ENCODE data around the gene WWC1. TPM values are rescaled to one million over a fixed set of nuclear protein-coding genes. Genes with fewer than 3 reads are reported as not detected.

Gene WWC1
- total and polyA plus RNA-seq, 10 of the 15 experiments (the other 5 are each of a cell fraction or from before 2014, with no cell fraction given), result 0.50 to 7.8 (median 2.5) TPM

DNA sequence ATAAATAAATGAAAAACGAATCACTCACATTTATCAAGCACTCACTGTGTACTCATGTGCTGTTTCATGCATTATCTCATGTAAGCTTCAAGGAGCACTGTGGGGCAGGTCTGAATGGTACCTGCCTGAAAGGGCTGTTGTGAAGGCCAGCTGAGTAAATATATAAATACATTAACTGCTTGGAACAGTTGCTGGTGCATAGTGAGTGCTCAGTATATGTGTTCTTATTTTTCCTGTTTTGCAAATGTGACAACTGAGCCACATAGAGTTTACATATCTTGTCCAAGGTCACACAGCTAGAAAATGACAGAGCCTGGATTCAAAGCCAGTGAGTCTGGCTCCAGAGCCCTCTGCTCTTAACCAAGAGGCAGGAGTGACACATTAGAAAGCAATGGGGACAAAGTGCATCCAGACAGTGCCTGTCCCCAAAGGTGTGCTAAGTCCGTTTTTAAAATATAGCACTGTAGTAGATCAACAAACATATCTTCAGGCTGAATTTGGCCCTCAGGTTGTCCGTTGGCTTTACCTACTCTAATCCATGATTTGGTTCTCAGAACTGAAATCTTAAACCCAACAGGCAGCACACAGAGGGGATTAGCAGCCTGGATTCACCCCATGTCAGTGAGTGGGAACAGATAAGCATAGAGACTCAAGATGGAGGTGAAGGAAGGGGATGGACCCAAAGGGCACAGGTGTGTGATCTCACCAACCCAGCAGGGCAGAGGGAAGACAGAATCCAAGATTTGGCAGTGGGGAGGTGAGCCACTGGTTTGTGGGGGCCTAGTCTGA, 70.8 kb downstream of the WWC1 start:
- intact Hi-C loops (cut with micrococcal nuclease; ENCODE audit: unreplicated experiment), result no loop called here
- Histone ChIP-seq H3K79me2 (ENCODE audit: control insufficient read depth, insufficient read depth, low read length) (no peaks in the 10 kb centered on the region), H3K36me3 (ENCODE audit: control insufficient read depth in 2 of 2, insufficient read depth in 2 of 2, low read length in 1 of 2) (no peaks in the 10 kb centered on the region), H3K4me1 (ENCODE audit: control insufficient read depth, insufficient read depth, low read length) (no peaks in the 10 kb centered on the region), H3K4me3 (no peak overlapping the region), H3K27me3 (replicated peaks in 1 of 2; ENCODE audit: control insufficient read depth in 2 of 2, insufficient read depth in 2 of 2, low read length in 1 of 2) (no peaks in the 10 kb centered on the region), H3K9ac (ENCODE audit: control insufficient read depth, insufficient read depth, low read length) (no peak overlapping the region), H4K20me1 (ENCODE audit: control insufficient read depth, insufficient read depth) (no peaks in the 10 kb centered on the region), H2AFZ (ENCODE audit: control insufficient read depth, low read depth, low read length) (no peak overlapping the region), H3K4me2 (ENCODE audit: control insufficient read depth, insufficient read depth) (no peak overlapping the region), H3K9me3 (replicated peaks; ENCODE audit: control insufficient read depth, insufficient read depth, low read length) (no peaks in the 10 kb centered on the region), H3K27ac (ENCODE audit: control insufficient read depth, insufficient read depth) (no peak overlapping the region)
- no TSS peak for BruUV-seq (replicated peaks)
- TF ChIP-seq CBFB (IDR thresholded peaks at IDR 0.05; ENCODE audit: low read depth), result no peak
- no peak for TF ChIP-seq TARDBP (IDR thresholded peaks at IDR 0.05; ENCODE audit: borderline replicate concordance)
- TF ChIP-seq, protein P1, sequence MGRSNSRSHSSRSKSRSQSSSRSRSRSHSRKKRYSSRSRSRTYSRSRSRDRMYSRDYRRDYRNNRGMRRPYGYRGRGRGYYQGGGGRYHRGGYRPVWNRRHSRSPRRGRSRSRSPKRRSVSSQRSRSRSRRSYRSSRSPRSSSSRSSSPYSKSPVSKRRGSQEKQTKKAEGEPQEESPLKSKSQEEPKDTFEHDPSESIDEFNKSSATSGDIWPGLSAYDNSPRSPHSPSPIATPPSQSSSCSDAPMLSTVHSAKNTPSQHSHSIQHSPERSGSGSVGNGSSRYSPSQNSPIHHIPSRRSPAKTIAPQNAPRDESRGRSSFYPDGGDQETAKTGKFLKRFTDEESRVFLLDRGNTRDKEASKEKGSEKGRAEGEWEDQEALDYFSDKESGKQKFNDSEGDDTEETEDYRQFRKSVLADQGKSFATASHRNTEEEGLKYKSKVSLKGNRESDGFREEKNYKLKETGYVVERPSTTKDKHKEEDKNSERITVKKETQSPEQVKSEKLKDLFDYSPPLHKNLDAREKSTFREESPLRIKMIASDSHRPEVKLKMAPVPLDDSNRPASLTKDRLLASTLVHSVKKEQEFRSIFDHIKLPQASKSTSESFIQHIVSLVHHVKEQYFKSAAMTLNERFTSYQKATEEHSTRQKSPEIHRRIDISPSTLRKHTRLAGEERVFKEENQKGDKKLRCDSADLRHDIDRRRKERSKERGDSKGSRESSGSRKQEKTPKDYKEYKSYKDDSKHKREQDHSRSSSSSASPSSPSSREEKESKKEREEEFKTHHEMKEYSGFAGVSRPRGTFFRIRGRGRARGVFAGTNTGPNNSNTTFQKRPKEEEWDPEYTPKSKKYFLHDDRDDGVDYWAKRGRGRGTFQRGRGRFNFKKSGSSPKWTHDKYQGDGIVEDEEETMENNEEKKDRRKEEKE (IDR thresholded peaks at IDR 0.05), result no peak
- no peak for TF ChIP-seq ETV6 (conservative IDR thresholded peaks at IDR 0.05 in 1 of 2, IDR thresholded peaks at IDR 0.05 in 1 of 2; ENCODE audit: borderline replicate concordance in 1 of 2, low read depth in 1 of 2)
- TF ChIP-seq NFYA (IDR thresholded peaks at IDR 0.05; ENCODE audit: borderline replicate concordance, low read depth, low read length), result no peak
- TF ChIP-seq FOXM1 (IDR thresholded peaks at IDR 0.05; ENCODE audit: low read depth, low read length), result no peak
- TF ChIP-seq, protein P2, sequence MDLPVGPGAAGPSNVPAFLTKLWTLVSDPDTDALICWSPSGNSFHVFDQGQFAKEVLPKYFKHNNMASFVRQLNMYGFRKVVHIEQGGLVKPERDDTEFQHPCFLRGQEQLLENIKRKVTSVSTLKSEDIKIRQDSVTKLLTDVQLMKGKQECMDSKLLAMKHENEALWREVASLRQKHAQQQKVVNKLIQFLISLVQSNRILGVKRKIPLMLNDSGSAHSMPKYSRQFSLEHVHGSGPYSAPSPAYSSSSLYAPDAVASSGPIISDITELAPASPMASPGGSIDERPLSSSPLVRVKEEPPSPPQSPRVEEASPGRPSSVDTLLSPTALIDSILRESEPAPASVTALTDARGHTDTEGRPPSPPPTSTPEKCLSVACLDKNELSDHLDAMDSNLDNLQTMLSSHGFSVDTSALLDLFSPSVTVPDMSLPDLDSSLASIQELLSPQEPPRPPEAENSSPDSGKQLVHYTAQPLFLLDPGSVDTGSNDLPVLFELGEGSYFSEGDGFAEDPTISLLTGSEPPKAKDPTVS (IDR thresholded peaks at IDR 0.05; ENCODE audit: low read depth, low read length), result no peak
- no peak for TF ChIP-seq PML (IDR thresholded peaks at IDR 0.05; ENCODE audit: low read length)
- TF ChIP-seq TBL1XR1 (IDR thresholded peaks at IDR 0.05; ENCODE audit: low read depth, low read length), result no peak
- no peak for TF ChIP-seq RAD21 (IDR thresholded peaks at IDR 0.05; ENCODE audit: insufficient read depth, low read depth, low read length)
- TF ChIP-seq, protein P3, sequence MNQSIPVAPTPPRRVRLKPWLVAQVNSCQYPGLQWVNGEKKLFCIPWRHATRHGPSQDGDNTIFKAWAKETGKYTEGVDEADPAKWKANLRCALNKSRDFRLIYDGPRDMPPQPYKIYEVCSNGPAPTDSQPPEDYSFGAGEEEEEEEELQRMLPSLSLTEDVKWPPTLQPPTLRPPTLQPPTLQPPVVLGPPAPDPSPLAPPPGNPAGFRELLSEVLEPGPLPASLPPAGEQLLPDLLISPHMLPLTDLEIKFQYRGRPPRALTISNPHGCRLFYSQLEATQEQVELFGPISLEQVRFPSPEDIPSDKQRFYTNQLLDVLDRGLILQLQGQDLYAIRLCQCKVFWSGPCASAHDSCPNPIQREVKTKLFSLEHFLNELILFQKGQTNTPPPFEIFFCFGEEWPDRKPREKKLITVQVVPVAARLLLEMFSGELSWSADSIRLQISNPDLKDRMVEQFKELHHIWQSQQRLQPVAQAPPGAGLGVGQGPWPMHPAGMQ (IDR thresholded peaks at IDR 0.05; ENCODE audit: borderline replicate concordance), result no peak
- no peak for TF ChIP-seq FOS (IDR thresholded peaks at IDR 0.05; ENCODE audit: borderline replicate concordance, extremely low read depth, insufficient read length)
- TF ChIP-seq ZNF207 (IDR thresholded peaks at IDR 0.05; ENCODE audit: borderline replicate concordance), result no peak
- TF ChIP-seq, protein P4, sequence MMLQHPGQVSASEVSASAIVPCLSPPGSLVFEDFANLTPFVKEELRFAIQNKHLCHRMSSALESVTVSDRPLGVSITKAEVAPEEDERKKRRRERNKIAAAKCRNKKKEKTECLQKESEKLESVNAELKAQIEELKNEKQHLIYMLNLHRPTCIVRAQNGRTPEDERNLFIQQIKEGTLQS (IDR thresholded peaks at IDR 0.05; ENCODE audit: borderline replicate concordance, extremely low read depth, low read depth, low read length), result no peak
- no peak for TF ChIP-seq HDAC2 (IDR thresholded peaks at IDR 0.05)
- ChIA-PET POLR2A (no interaction called here), RAD21 (ENCODE audit: unreplicated experiment) (no interaction called here), SMC1A (ENCODE audit: uncharacterized antibody, unreplicated experiment) (no interaction called here), CTCF (no interaction called here)
- DNase-seq (ENCODE audit: low read depth, low spot score) (no peak), ATAC-seq (no peak), FAIRE-seq (no peak)
- in situ Hi-C loops (cut with MboI), result no loop called here
- 33% methylated on average over 3 of the region's 3 CpGs for WGBS (ENCODE audit: insufficient coverage, insufficient replicate concordance, low lambda C conversion rate, missing lambda C conversion rate)
